Ascending aorta (tissue), 2 donors: ENCODE data around the gene GFOD1. TPM values are rescaled to one million over a fixed set of nuclear protein-coding genes. Genes with fewer than 3 reads are reported as not detected.
"Not testable (repeated sequence)": the region's sequence is repeated elsewhere in the genome, so short reads cannot be mapped to it uniquely, and the experiment has no call there.

Source experiments
- DNase-seq, 2 donors: peaks; one replicate each; pipeline ENCODE4 v3.0.0-alpha.2; 2019; ENCODE audit warnings: low spot score in 2 of 2
- H3K27ac ChIP-seq, 2 donors: fragments of 200-600 bp; sonication (generic); one replicate each; pipeline ENCODE4 v1.5.1; 2016 to 2017; ENCODE audit warnings: mild to moderate bottlenecking in 1 of 2
- H3K27me3 ChIP-seq: fragments of 200-600 bp; sonication (generic); one replicate; pipeline ENCODE4 v1.5.1; 2017
- H3K36me3 ChIP-seq, 2 donors: fragments of 200-600 bp; sonication (generic); one replicate each; pipeline ENCODE4 v1.5.1; 2016
- H3K4me1 ChIP-seq, 2 donors: fragments of 200-600 bp; sonication (generic); one replicate each; pipeline ENCODE4 v1.5.1; 2016 to 2017; ENCODE audit warnings: mild to moderate bottlenecking in 1 of 2
- H3K4me3 ChIP-seq, 2 donors: fragments of 200-600 bp; sonication (generic); one replicate each; pipeline ENCODE4 v1.5.1; 2016 to 2017; ENCODE audit warnings: mild to moderate bottlenecking in 1 of 2
- H3K9me3 ChIP-seq, 2 donors: fragments of 200-600 bp; sonication (generic); one replicate each; pipeline ENCODE4 v1.5.1; 2016
- CTCF ChIP-seq, 3 experiments: fragments of 200-600 bp in 2 of 3; fragments of 450-650 bp in 1 of 3; sonication (generic) in 2 of 3; IDR thresholded peaks; one replicate each; pipeline ENCODE4 v1.5.1; 2016 to 2019; ENCODE audit warnings: antibody characterized with exemption in 3 of 3, mild to moderate bottlenecking in 1 of 3, moderate library complexity in 1 of 3
- intact Hi-C: fragments of 100-400 bp; cut with DNase I; formaldehyde crosslinking; loops from one replicate; pipeline ENCODE4 v1.15.1; 2023
- total RNA-seq: library from RNA; depleted of rRNA; stranded (reverse); fragments of >200 nt; gene quantifications from one replicate; pipeline ENCODE4 v1.1.0, GENCODE V29; 2016

Gene GFOD1
- total RNA-seq, 1 donor from 2014 or later = 28.7 TPM

GRCh38 chr6:13435477-13436246, 51.7 kb downstream of the GFOD1 start:
- no peak overlapping the region for H3K4me3 ChIP-seq
- H3K9me3 ChIP-seq = peaks cover 0 to 6% of the 10 kb centered on the region in 2 donors
- intact Hi-C loops = no loop called here
- H3K36me3 ChIP-seq = no peaks in the 10 kb centered on the region
- no peak for TF ChIP-seq CTCF (IDR thresholded peaks at IDR 0.05)
- H3K27me3 ChIP-seq = no peaks in the 10 kb centered on the region
- no peaks in the 10 kb centered on the region for H3K4me1 ChIP-seq
- H3K27ac ChIP-seq = no peak overlapping the region
- DNase-seq = no peak

- intact Hi-C loops = no loop called here
- Histone ChIP-seq H3K4me1 (no peaks in the 10 kb centered on the region), H3K27me3 (no peaks in the 10 kb centered on the region), H3K4me3 (no peak overlapping the region), H3K9me3 (peaks cover 0 to 6% of the 10 kb centered on the region in 2 donors), H3K27ac (no peak overlapping the region), H3K36me3 (no peaks in the 10 kb centered on the region)
- DNase-seq = no peak
- TF ChIP-seq CTCF (IDR thresholded peaks at IDR 0.05) = no peak
Measured at GRCh38 chr6:13434777-13435176, 52.6 kb downstream of the GFOD1 start.

GRCh38 chr6:13434135-13434775, 53.1 kb downstream of the GFOD1 start:
- H3K4me1 ChIP-seq, intact Hi-C loops, H3K36me3 ChIP-seq: not testable (repeated sequence)

GRCh38 chr6:13433709-13434121, 53.7 kb downstream of the GFOD1 start:
- no peaks in the 10 kb centered on the region for H3K36me3 ChIP-seq
- no peaks in the 10 kb centered on the region for H3K27me3 ChIP-seq
- no peak overlapping the region for H3K4me3 ChIP-seq
- H3K4me1 ChIP-seq = no peaks in the 10 kb centered on the region
- TF ChIP-seq CTCF (IDR thresholded peaks at IDR 0.05) = no peak
- DNase-seq = no peak
- H3K27ac ChIP-seq = no peak overlapping the region
- peaks cover 0 to 6% of the 10 kb centered on the region in 2 donors for H3K9me3 ChIP-seq
- intact Hi-C loops = no loop called here

More at GRCh38 chr6:13434135-13434775, 53.1 kb downstream of the GFOD1 start:
- not testable (repeated sequence) for DNase-seq, H3K4me3 ChIP-seq, H3K9me3 ChIP-seq, H3K27me3 ChIP-seq, H3K27ac ChIP-seq

- Histone ChIP-seq H3K36me3 (no peaks in the 10 kb centered on the region), H3K27ac (no peak overlapping the region), H3K9me3 (peaks cover 0 to 6% of the 10 kb centered on the region in 2 donors), H3K4me3 (no peak overlapping the region), H3K27me3 (no peaks in the 10 kb centered on the region), H3K4me1 (no peaks in the 10 kb centered on the region)
- DNase-seq = no peak
- intact Hi-C loops = no loop called here
- no peak for TF ChIP-seq CTCF (IDR thresholded peaks at IDR 0.05)
Measured at GRCh38 chr6:13432526-13433184, 54.7 kb downstream of the GFOD1 start.
